COR-L47 (cell line): ENCODE data around the gene PTCD3.

Experiments used
- DNase-seq: peaks from one replicate; lab custom pipeline; 2025; lab: John Stamatoyannopoulos, UW

Gene PTCD3

GRCh38 chr2:86143926-86144685 is 38.1 kb downstream of the PTCD3 start:
- no peak for DNase-seq

- no peak for DNase-seq
Measured at GRCh38 chr2:86147793-86148192, 41.8 kb downstream of the PTCD3 start.

GRCh38 chr2:86150502-86150901 is 44.5 kb downstream of the PTCD3 start:
- DNase-seq = no peak

- DNase-seq = no peak
Measured at GRCh38 chr2:86157009-86157556, 51.0 kb downstream of the PTCD3 start.

GRCh38 chr2:86158286-86158685 is 52.3 kb downstream of the PTCD3 start:
- DNase-seq = no peak

GRCh38 chr2:86160156-86160952 is 54.3 kb downstream of the PTCD3 start:
- no peak for DNase-seq

GRCh38 chr2:86170449-86170848 is 64.4 kb downstream of the PTCD3 start:
- no peak for DNase-seq

GRCh38 chr2:86171295-86171694 is 65.3 kb downstream of the PTCD3 start:
- DNase-seq = no peak

GRCh38 chr2:86172610-86173009 is 66.6 kb downstream of the PTCD3 start:
- DNase-seq = no peak

- DNase-seq = no peak
Measured at GRCh38 chr2:86174445-86174844, 68.4 kb downstream of the PTCD3 start.

GRCh38 chr2:86175828-86176227 is 69.8 kb downstream of the PTCD3 start:
- DNase-seq = no peak

GRCh38 chr2:86176597-86176996 is 70.6 kb downstream of the PTCD3 start:
- DNase-seq = no peak

GRCh38 chr2:86185517-86186212 is 79.6 kb downstream of the PTCD3 start:
- no peak for DNase-seq

- DNase-seq = no peak
Measured at GRCh38 chr2:86186431-86186830, 80.4 kb downstream of the PTCD3 start.

- no peak for DNase-seq
Measured at GRCh38 chr2:86189782-86190416, 83.9 kb downstream of the PTCD3 start.
